Mesothelial cell of epicardium (in vitro differentiated cells): ENCODE results near the gene IRS1. TPM values are rescaled to one million over a fixed set of nuclear protein-coding genes. Genes with fewer than 3 reads are reported as not detected.

Source experiments
- DNase-seq, 2 experiments: peaks; one replicate each; pipeline ENCODE4 v3.0.0; 2021; ENCODE audit warnings: low spot score in 2 of 2; ENCODE audit not compliant: unreplicated experiment in 2 of 2
- H3K27ac Mint-ChIP-seq: 2 replicates; pipeline ENCODE4 v1.8.0; 2021; ENCODE audit warnings: mixed read lengths
- H3K27me3 Mint-ChIP-seq: 2 replicates; pipeline ENCODE4 v1.8.0; 2021; ENCODE audit warnings: low read depth, mixed read lengths
- H3K36me3 Mint-ChIP-seq: 2 replicates; pipeline ENCODE4 v1.8.0; 2021; ENCODE audit warnings: mixed read lengths
- H3K4me1 Mint-ChIP-seq: 2 replicates; pipeline ENCODE4 v1.8.0; 2021; ENCODE audit warnings: mixed read lengths
- H3K4me3 Mint-ChIP-seq: 2 replicates; pipeline ENCODE4 v1.8.0; 2021; ENCODE audit warnings: mild to moderate bottlenecking, moderate library complexity, mixed read lengths
- H3K9me3 Mint-ChIP-seq: 2 replicates; pipeline ENCODE4 v1.8.0; 2021; ENCODE audit warnings: mixed read lengths
- CTCF ChIP-seq: fragments of 200-600 bp; sonication (generic); IDR thresholded peaks from one replicate; pipeline ENCODE4 v1.5.0; 2021; ENCODE audit warnings: antibody characterized with exemption; ENCODE audit not compliant: unreplicated experiment
- total RNA-seq: library from RNA; stranded (reverse); gene quantifications from 3 replicates; pipeline ENCODE4 v1.2.1, GENCODE V29; 2021

Gene IRS1
- total RNA-seq, 1 donor from 2014 or later = 64.2 TPM

GRCh38 chr2:226796012-226796839 is 3.4 kb downstream of the IRS1 start:
- H3K27ac Mint-ChIP-seq = peak overlapping the region; percentile 98
- H3K4me3 Mint-ChIP-seq = peak overlapping the region; percentile 91
- no peaks in the 10 kb centered on the region for H3K9me3 Mint-ChIP-seq
- no peaks in the 10 kb centered on the region for H3K27me3 Mint-ChIP-seq
- H3K4me1 Mint-ChIP-seq = peaks cover 72% of the 10 kb centered on the region
- peak in 1 of 2 experiments; percentile 40 for DNase-seq
- TF ChIP-seq CTCF = no peak
- peaks cover 20% of the 10 kb centered on the region for H3K36me3 Mint-ChIP-seq

GRCh38 chr2:226795281-226796011 is 4.2 kb downstream of the IRS1 start:
- TF ChIP-seq CTCF = no peak
- H3K36me3 Mint-ChIP-seq = peaks cover 20% of the 10 kb centered on the region
- no peaks in the 10 kb centered on the region for H3K9me3 Mint-ChIP-seq
- peaks cover 72% of the 10 kb centered on the region for H3K4me1 Mint-ChIP-seq
- H3K27ac Mint-ChIP-seq = peak overlapping the region; percentile 98
- peak overlapping the region; percentile 91 for H3K4me3 Mint-ChIP-seq
- no peaks in the 10 kb centered on the region for H3K27me3 Mint-ChIP-seq
- DNase-seq = no peak

- peaks cover 20% of the 10 kb centered on the region for H3K36me3 Mint-ChIP-seq
- no peaks in the 10 kb centered on the region for H3K9me3 Mint-ChIP-seq
- peak overlapping the region; percentile 91 for H3K4me3 Mint-ChIP-seq
- peak overlapping the region; percentile 98 for H3K27ac Mint-ChIP-seq
- no peak for DNase-seq
- no peak for TF ChIP-seq CTCF
- H3K27me3 Mint-ChIP-seq = no peaks in the 10 kb centered on the region
- peaks cover 74% of the 10 kb centered on the region for H3K4me1 Mint-ChIP-seq
Measured at GRCh38 chr2:226794751-226795171, 4.9 kb downstream of the IRS1 start.

- H3K36me3 Mint-ChIP-seq = peaks cover 20% of the 10 kb centered on the region
- H3K4me1 Mint-ChIP-seq = peaks cover 80% of the 10 kb centered on the region
- H3K27me3 Mint-ChIP-seq = no peaks in the 10 kb centered on the region
- TF ChIP-seq CTCF = no peak
- DNase-seq = no peak
- H3K27ac Mint-ChIP-seq = peak overlapping the region; percentile 98
- peak overlapping the region; percentile 91 for H3K4me3 Mint-ChIP-seq
- H3K9me3 Mint-ChIP-seq = no peaks in the 10 kb centered on the region
Measured at GRCh38 chr2:226794196-226794661, 5.4 kb downstream of the IRS1 start.

GRCh38 chr2:226793646-226794045 is 6.0 kb downstream of the IRS1 start:
- peaks cover 85% of the 10 kb centered on the region for H3K4me1 Mint-ChIP-seq
- peaks cover 21% of the 10 kb centered on the region for H3K36me3 Mint-ChIP-seq
- no peak for TF ChIP-seq CTCF

More at GRCh38 chr2:226793646-226794045, 6.0 kb downstream of the IRS1 start:
- no peak for DNase-seq
- H3K27ac Mint-ChIP-seq = peak overlapping the region; percentile 98
- H3K4me3 Mint-ChIP-seq = peak overlapping the region; percentile 91
- H3K27me3 Mint-ChIP-seq = no peaks in the 10 kb centered on the region
- no peaks in the 10 kb centered on the region for H3K9me3 Mint-ChIP-seq
